K562 (cell line): ENCODE results near the gene SNRNP70. TPM values are rescaled to one million over a fixed set of nuclear protein-coding genes. Genes with fewer than 3 reads are reported as not detected.

Source experiments
- CCNT2 ChIP-seq: IDR thresholded peaks from 2 replicates; pipeline ENCODE4 v1.6.1; 2011; ENCODE audit warnings: borderline replicate concordance, low read depth, mild to moderate bottlenecking, moderate library complexity, mixed read lengths, low read length; ENCODE audit not compliant: insufficient read length; ENCODE audit errors: extremely low read depth
- EHMT2 ChIP-seq: fragments of 450-650 bp; IDR thresholded peaks from 2 replicates; pipeline ENCODE4 v1.6.1; 2018; ENCODE audit warnings: antibody characterized with exemption
- JUNB ChIP-seq: fragments of 450-650 bp; formaldehyde crosslinking; conservative IDR thresholded peaks from 2 replicates; pipeline ENCODE4 v1.4.0; 2020; ENCODE audit warnings: mild to moderate bottlenecking
- KDM1A ChIP-seq, 2 experiments: fragments of 450-650 bp; IDR thresholded peaks; 2 replicates each; pipeline ENCODE4 v1.6.1; 2016; ENCODE audit warnings: mild to moderate bottlenecking in 2 of 2
- POLR2AphosphoS2 ChIP-seq: IDR thresholded peaks from 2 replicates; pipeline ENCODE4 v1.6.1; 2012; ENCODE audit warnings: low read length, improper control_type of control experiment
- SIX5 ChIP-seq, 2 experiments: IDR thresholded peaks; 2 replicates each; pipeline ENCODE4 v1.6.1; 2011; ENCODE audit warnings: low read length in 2 of 2, borderline replicate concordance in 1 of 2, low read depth in 1 of 2, mild to moderate bottlenecking in 1 of 2, moderate library complexity in 1 of 2; ENCODE audit not compliant: insufficient read depth in 1 of 2
- SP2 ChIP-seq: IDR thresholded peaks from 2 replicates; pipeline ENCODE4 v1.6.1; 2011; ENCODE audit warnings: mild to moderate bottlenecking, low read depth, low read length, moderate library complexity; ENCODE audit not compliant: poor library complexity, severe bottlenecking; ENCODE audit errors: extremely low read depth
- SRSF1 ChIP-seq: fragments of 200-400 bp; formaldehyde crosslinking; IDR thresholded peaks from 2 replicates; pipeline ENCODE4 v1.6.1; 2017; ENCODE audit warnings: mild to moderate bottlenecking, low read depth, low read length, moderate library complexity
- ZBTB8A ChIP-seq: fragments of 450-650 bp; IDR thresholded peaks from 2 replicates; pipeline ENCODE4 v1.6.1; 2018; ENCODE audit warnings: mild to moderate bottlenecking, moderate library complexity; ENCODE audit not compliant: partially characterized antibody
- polyA plus RNA-seq, 8 experiments: library from polyadenylated mRNA; depleted of rRNA in 4 of 8; stranded (reverse) in 5 of 8; unstranded in 3 of 8; fragments of >200 nt; fragmentation: Nextera tagmentation in 2 of 8; fragmentation: Illumina TruSeq in 1 of 8; extraction: Ambion mirVana in 2 of 8; extraction: Trizol in 1 of 8; gene quantifications; 2 replicates each; pipeline versions ENCODE4 v1.2.1 to v1.2.3, GENCODE V29; 2011 to 2014; ENCODE audit warnings: inconsistent platforms in 1 of 8, missing spikeins in 1 of 8
- total RNA-seq, 7 experiments: library from RNA; depleted of rRNA in 6 of 7; stranded (reverse); fragments of >200 nt in 6 of 7; fragmentation: Illumina TruSeq in 2 of 7; extraction: Trizol in 2 of 7; gene quantifications; 2 replicates each; pipeline versions ENCODE4 v1.2.1 to v1.2.3, GENCODE V29; 2011 to 2021; ENCODE audit warnings: low replicate concordance in 1 of 7
- TF ChIP-seq, protein P1 (sequence below): fragments of 250-450 bp; sonication (Bioruptor Pico); IDR thresholded peaks from 2 replicates; pipeline ENCODE4 v1.5.0; 2021; ENCODE audit warnings: mild to moderate bottlenecking, borderline replicate concordance
- TF ChIP-seq, protein P2 (sequence below): fragments of 450-650 bp; IDR thresholded peaks from 2 replicates; pipeline ENCODE4 v1.6.1; 2016; ENCODE audit warnings: mild to moderate bottlenecking
- TF ChIP-seq, protein P3 (sequence below), 2 experiments: fragments of 450-650 bp; IDR thresholded peaks; 2 replicates each; pipeline ENCODE4 v1.6.1; 2018; ENCODE audit warnings: mild to moderate bottlenecking in 2 of 2, low read depth in 1 of 2; ENCODE audit not compliant: partially characterized antibody in 2 of 2
- TF ChIP-seq, protein P4 (sequence below): fragments of 450-650 bp; formaldehyde crosslinking; IDR thresholded peaks from 2 replicates; pipeline ENCODE4 v1.4.0; 2020; ENCODE audit warnings: mild to moderate bottlenecking, mixed read lengths

Gene SNRNP70
- total and polyA plus RNA-seq, 9 of the 15 experiments (the other 6 are each of a cell fraction or from before 2014, with no cell fraction given), result 2.8 to 496 (median 136) TPM

DNA sequence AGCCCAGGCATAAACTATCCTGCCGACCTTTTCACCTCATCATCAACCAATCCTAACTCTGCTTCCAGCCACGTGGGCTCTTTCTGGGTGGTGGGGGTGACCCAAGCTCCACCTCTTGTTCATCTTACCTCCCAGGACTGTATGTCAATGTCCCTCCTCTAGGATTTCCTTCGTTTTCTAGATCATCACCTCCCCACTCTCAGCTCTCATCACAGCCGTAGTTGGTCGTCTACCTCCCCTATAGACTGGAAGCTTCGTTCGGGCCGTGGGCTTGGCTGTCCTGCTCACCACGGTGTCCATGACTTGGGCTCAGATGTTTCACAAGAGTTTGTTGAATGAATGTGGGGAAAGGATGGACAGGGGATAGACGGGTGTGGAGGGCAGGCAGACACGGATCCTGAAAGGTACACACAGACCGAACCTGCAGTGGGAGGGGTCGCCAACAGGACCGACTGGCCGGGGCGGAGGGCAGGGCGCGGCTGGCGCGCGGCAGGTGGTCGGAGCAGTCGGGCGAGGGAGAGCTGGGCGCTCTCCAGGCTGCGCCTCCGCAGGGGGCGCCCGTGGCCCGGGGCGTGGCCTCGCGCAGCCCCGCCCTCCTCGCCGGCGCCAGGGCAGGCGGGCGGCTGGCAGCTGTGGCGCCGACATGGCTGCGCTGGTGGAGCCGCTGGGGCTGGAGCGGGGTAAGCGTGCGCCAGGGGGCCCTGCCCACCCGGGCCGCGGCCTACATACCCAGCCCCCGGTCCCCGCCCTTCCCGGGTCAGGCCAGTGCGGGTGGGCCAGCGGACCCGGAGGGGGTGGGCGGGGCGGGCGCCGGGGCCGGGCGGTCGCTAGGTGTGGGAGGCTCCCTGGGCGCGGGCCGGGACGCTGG is 28.7 kb downstream of the SNRNP70 start, which contains the start of gene LIN7B (continued):
- TF ChIP-seq, protein P1, sequence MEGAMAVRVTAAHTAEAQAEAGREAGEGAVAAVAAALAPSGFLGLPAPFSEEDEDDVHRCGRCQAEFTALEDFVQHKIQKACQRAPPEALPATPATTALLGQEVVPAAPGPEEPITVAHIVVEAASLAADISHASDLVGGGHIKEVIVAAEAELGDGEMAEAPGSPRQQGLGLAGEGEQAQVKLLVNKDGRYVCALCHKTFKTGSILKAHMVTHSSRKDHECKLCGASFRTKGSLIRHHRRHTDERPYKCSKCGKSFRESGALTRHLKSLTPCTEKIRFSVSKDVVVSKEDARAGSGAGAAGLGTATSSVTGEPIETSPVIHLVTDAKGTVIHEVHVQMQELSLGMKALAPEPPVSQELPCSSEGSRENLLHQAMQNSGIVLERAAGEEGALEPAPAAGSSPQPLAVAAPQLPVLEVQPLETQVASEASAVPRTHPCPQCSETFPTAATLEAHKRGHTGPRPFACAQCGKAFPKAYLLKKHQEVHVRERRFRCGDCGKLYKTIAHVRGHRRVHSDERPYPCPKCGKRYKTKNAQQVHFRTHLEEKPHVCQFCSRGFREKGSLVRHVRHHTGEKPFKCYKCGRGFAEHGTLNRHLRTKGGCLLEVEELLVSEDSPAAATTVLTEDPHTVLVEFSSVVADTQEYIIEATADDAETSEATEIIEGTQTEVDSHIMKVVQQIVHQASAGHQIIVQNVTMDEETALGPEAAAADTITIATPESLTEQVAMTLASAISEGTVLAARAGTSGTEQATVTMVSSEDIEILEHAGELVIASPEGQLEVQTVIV (CRISPR knock-in tag), result no peak
- TF ChIP-seq POLR2AphosphoS2 (no peak), ZBTB8A (no peak), CCNT2 (peak; percentile 80), SRSF1 (no peak), EHMT2 (peak; percentile 42; the same call in 1 of the 2 replicates), JUNB (CRISPR knock-in tag) (no peak), SIX5 (IDR thresholded peaks at IDR 0.05; ENCODE audit: borderline replicate concordance in 1 of 2, insufficient read depth in 1 of 2, low read depth in 1 of 2, low read length in 2 of 2) (no peak), SP2 (no peak), KDM1A (IDR thresholded peaks at IDR 0.05) (no peak)
- TF ChIP-seq, protein P2, sequence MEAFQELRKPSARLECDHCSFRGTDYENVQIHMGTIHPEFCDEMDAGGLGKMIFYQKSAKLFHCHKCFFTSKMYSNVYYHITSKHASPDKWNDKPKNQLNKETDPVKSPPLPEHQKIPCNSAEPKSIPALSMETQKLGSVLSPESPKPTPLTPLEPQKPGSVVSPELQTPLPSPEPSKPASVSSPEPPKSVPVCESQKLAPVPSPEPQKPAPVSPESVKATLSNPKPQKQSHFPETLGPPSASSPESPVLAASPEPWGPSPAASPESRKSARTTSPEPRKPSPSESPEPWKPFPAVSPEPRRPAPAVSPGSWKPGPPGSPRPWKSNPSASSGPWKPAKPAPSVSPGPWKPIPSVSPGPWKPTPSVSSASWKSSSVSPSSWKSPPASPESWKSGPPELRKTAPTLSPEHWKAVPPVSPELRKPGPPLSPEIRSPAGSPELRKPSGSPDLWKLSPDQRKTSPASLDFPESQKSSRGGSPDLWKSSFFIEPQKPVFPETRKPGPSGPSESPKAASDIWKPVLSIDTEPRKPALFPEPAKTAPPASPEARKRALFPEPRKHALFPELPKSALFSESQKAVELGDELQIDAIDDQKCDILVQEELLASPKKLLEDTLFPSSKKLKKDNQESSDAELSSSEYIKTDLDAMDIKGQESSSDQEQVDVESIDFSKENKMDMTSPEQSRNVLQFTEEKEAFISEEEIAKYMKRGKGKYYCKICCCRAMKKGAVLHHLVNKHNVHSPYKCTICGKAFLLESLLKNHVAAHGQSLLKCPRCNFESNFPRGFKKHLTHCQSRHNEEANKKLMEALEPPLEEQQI, result no peak
- TF ChIP-seq, protein P3, sequence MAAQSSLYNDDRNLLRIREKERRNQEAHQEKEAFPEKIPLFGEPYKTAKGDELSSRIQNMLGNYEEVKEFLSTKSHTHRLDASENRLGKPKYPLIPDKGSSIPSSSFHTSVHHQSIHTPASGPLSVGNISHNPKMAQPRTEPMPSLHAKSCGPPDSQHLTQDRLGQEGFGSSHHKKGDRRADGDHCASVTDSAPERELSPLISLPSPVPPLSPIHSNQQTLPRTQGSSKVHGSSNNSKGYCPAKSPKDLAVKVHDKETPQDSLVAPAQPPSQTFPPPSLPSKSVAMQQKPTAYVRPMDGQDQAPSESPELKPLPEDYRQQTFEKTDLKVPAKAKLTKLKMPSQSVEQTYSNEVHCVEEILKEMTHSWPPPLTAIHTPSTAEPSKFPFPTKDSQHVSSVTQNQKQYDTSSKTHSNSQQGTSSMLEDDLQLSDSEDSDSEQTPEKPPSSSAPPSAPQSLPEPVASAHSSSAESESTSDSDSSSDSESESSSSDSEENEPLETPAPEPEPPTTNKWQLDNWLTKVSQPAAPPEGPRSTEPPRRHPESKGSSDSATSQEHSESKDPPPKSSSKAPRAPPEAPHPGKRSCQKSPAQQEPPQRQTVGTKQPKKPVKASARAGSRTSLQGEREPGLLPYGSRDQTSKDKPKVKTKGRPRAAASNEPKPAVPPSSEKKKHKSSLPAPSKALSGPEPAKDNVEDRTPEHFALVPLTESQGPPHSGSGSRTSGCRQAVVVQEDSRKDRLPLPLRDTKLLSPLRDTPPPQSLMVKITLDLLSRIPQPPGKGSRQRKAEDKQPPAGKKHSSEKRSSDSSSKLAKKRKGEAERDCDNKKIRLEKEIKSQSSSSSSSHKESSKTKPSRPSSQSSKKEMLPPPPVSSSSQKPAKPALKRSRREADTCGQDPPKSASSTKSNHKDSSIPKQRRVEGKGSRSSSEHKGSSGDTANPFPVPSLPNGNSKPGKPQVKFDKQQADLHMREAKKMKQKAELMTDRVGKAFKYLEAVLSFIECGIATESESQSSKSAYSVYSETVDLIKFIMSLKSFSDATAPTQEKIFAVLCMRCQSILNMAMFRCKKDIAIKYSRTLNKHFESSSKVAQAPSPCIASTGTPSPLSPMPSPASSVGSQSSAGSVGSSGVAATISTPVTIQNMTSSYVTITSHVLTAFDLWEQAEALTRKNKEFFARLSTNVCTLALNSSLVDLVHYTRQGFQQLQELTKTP (IDR thresholded peaks at IDR 0.05; ENCODE audit: low read depth in 1 of 2, partially characterized antibody in 2 of 2), result peak in 1 of 2 experiments; percentile 70
- TF ChIP-seq, protein P4, sequence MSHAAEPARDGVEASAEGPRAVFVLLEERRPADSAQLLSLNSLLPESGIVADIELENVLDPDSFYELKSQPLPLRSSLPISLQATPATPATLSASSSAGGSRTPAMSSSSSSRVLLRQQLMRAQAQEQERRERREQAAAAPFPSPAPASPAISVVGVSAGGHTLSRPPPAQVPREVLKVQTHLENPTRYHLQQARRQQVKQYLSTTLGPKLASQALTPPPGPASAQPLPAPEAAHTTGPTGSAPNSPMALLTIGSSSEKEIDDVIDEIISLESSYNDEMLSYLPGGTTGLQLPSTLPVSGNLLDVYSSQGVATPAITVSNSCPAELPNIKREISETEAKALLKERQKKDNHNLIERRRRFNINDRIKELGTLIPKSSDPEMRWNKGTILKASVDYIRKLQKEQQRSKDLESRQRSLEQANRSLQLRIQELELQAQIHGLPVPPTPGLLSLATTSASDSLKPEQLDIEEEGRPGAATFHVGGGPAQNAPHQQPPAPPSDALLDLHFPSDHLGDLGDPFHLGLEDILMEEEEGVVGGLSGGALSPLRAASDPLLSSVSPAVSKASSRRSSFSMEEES (CRISPR knock-in tag), result no peak
